H1 (cell line): Measurements from ENCODE around the gene SSRP1. TPM values are rescaled to one million over a fixed set of nuclear protein-coding genes. Genes with fewer than 3 reads are reported as not detected.

Source experiments
- CTCF ChIA-PET: fragments of 300-600 bp; sonication (Branson Sonifier 250); formaldehyde crosslinking; loops from one replicate; lab custom pipeline; 2021; ENCODE audit not compliant: partially characterized antibody; lab: Charles Lee
- POLR2A ChIA-PET: fragments of 300-600 bp; sonication (Branson Sonifier 250); formaldehyde crosslinking; loops from one replicate; lab custom pipeline; 2021; ENCODE audit warnings: inconsistent platforms; ENCODE audit not compliant: partially characterized antibody; lab: Charles Lee
- DNase-seq, 2 experiments: peaks; one replicate each; pipeline versions ENCODE4 v3.0.0 to v3.0.0-alpha.2; 2010 to 2022; ENCODE audit warnings: low spot score in 2 of 2, low read depth in 1 of 2, mixed read lengths in 1 of 2
- FAIRE-seq: peaks from 2 replicates; lab custom pipeline; 2011; peaks lifted over from hg19 to GRCh38; lab: Jason Lieb, UNC
- H2AFZ ChIP-seq: 2 replicates; pipeline ENCODE4 v1.8.1; 2012; ENCODE audit warnings: low read length, inconsistent platforms
- H2AK5ac ChIP-seq: 2 replicates; pipeline ENCODE4 v1.6.1; 2013; ENCODE audit warnings: low read depth, low read length
- H2BK120ac ChIP-seq: replicated peaks from 2 replicates; pipeline ENCODE3; 2013; ENCODE audit warnings: low read depth, low read length, inconsistent platforms
- H2BK12ac ChIP-seq: 2 replicates; pipeline ENCODE4 v1.6.1; 2013; ENCODE audit warnings: low read depth, low read length
- H2BK15ac ChIP-seq: 2 replicates; pipeline ENCODE4 v1.6.1; 2013; ENCODE audit warnings: low read length
- H2BK20ac ChIP-seq: 2 replicates; pipeline ENCODE4 v1.6.1; 2013; ENCODE audit warnings: low read length
- H2BK5ac ChIP-seq: 2 replicates; pipeline ENCODE4 v1.6.1; 2013; ENCODE audit warnings: low read depth, low read length
- H3K14ac ChIP-seq: 2 replicates; pipeline ENCODE4 v1.6.1; 2013; ENCODE audit warnings: inconsistent platforms; ENCODE audit not compliant: insufficient read length
- H3K18ac ChIP-seq: 2 replicates; pipeline ENCODE4 v1.6.1; 2013; ENCODE audit warnings: low read length; ENCODE audit errors: extremely low read depth
- H3K23ac ChIP-seq: 2 replicates; pipeline ENCODE4 v1.6.1; 2013; ENCODE audit warnings: inconsistent platforms; ENCODE audit not compliant: insufficient read length
- H3K23me2 ChIP-seq: 2 replicates; pipeline ENCODE4 v1.6.1; 2013; ENCODE audit warnings: low read depth, low read length
- H3K27ac ChIP-seq: 2 replicates; pipeline ENCODE4 v1.6.1; 2011; ENCODE audit warnings: low read depth, low read length, inconsistent platforms
- H3K27me3 ChIP-seq, 4 experiments: replicated peaks in 1 of 4; 1 replicate in 1 of 4; 2 replicates in 3 of 4; pipeline versions ENCODE4 v1.6.1 to v1.8.1; 2011 to 2013; ENCODE audit warnings: low read length in 3 of 4, mild to moderate bottlenecking in 3 of 4, inconsistent platforms in 2 of 4, mixed read lengths in 2 of 4, moderate library complexity in 1 of 4; ENCODE audit not compliant: control insufficient read depth in 3 of 4, insufficient read depth in 3 of 4; ENCODE audit errors: extremely low read depth in 1 of 4
- H3K36me3 ChIP-seq, 4 experiments: 2 replicates each; pipeline versions ENCODE4 v1.6.1 to v1.8.1; 2011 to 2013; ENCODE audit warnings: mild to moderate bottlenecking in 4 of 4, low read length in 3 of 4, moderate library complexity in 2 of 4, control low read depth in 1 of 4, inconsistent platforms in 1 of 4; ENCODE audit not compliant: insufficient read depth in 4 of 4, control insufficient read depth in 2 of 4
- H3K4ac ChIP-seq: replicated peaks from 2 replicates; pipeline ENCODE3; 2013; ENCODE audit warnings: low read length, low read depth, mixed read lengths, inconsistent platforms; ENCODE audit not compliant: insufficient read length
- H3K4me1 ChIP-seq, 4 experiments: replicated peaks in 1 of 4; 1 replicate in 1 of 4; 2 replicates in 3 of 4; pipeline versions ENCODE4 v1.6.1 to v1.8.1; 2011 to 2013; ENCODE audit warnings: low read length in 3 of 4, inconsistent platforms in 2 of 4, mixed read lengths in 1 of 4; ENCODE audit not compliant: insufficient read depth in 4 of 4, control insufficient read depth in 3 of 4
- H3K4me2 ChIP-seq, 2 experiments: 2 replicates each; pipeline versions ENCODE4 v1.6.1 to v1.8.1; 2011 to 2013; ENCODE audit warnings: low read depth in 2 of 2, low read length in 2 of 2, control low read depth in 1 of 2, inconsistent platforms in 1 of 2, mild to moderate bottlenecking in 1 of 2; ENCODE audit not compliant: insufficient read depth in 1 of 2
- H3K4me3 ChIP-seq, 4 experiments: fragments of 200-600, 300-600 bp in 1 of 4; sonication (generic), shearing (Covaris generic), sonication (Bioruptor Twin) in 1 of 4; 2 replicates each; pipeline versions ENCODE4 v1.5.1 to v1.8.1; 2011 to 2016; ENCODE audit warnings: low read length in 4 of 4, low read depth in 3 of 4, control low read depth in 2 of 4, inconsistent platforms in 2 of 4, mild to moderate bottlenecking in 2 of 4, mixed read lengths in 1 of 4, moderate library complexity in 1 of 4; ENCODE audit not compliant: insufficient read depth in 2 of 4; ENCODE audit errors: extremely low read depth in 1 of 4
- H3K56ac ChIP-seq: replicated peaks from 2 replicates; pipeline ENCODE3; 2013; ENCODE audit warnings: low read depth, mild to moderate bottlenecking, mixed read lengths, low read length, inconsistent platforms; ENCODE audit not compliant: insufficient read length
- H3K79me1 ChIP-seq: 2 replicates; pipeline ENCODE4 v1.6.1; 2013; ENCODE audit warnings: low read depth, low read length, control low read depth
- H3K79me2 ChIP-seq, 2 experiments: 2 replicates each; pipeline versions ENCODE4 v1.6.1 to v1.8.1; 2012 to 2013; ENCODE audit warnings: low read length in 2 of 2, mild to moderate bottlenecking in 2 of 2, inconsistent platforms in 1 of 2; ENCODE audit not compliant: insufficient read depth in 2 of 2, control insufficient read depth in 1 of 2
- H3K9ac ChIP-seq, 4 experiments: replicated peaks in 1 of 4; 1 replicate in 1 of 4; 2 replicates in 3 of 4; pipeline versions ENCODE4 v1.6.1 to v1.8.1; 2011 to 2013; ENCODE audit warnings: low read depth in 3 of 4, low read length in 3 of 4, control low read depth in 2 of 4, mild to moderate bottlenecking in 2 of 4, moderate library complexity in 2 of 4, inconsistent platforms in 1 of 4; ENCODE audit errors: extremely low read depth in 1 of 4
- H3K9me3 ChIP-seq, 2 experiments: 2 replicates each; pipeline versions ENCODE4 v1.6.1 to v1.8.1; 2012 to 2013; ENCODE audit warnings: mild to moderate bottlenecking in 2 of 2, moderate library complexity in 2 of 2, control low read depth in 1 of 2, inconsistent platforms in 1 of 2, low read depth in 1 of 2, low read length in 1 of 2, mixed read lengths in 1 of 2; ENCODE audit not compliant: insufficient read depth in 2 of 2
- H4K20me1 ChIP-seq, 2 experiments: replicated peaks in 1 of 2; 2 replicates each; pipeline versions ENCODE3 to v1.8.1; 2011 to 2013; ENCODE audit warnings: inconsistent platforms in 2 of 2, low read length in 2 of 2, mild to moderate bottlenecking in 1 of 2; ENCODE audit not compliant: insufficient read depth in 2 of 2, control insufficient read depth in 1 of 2
- H4K5ac ChIP-seq: 2 replicates; pipeline ENCODE4 v1.6.1; 2013; ENCODE audit warnings: low read length, low read depth, mixed read lengths, inconsistent platforms; ENCODE audit not compliant: insufficient read length
- H4K8ac ChIP-seq: 2 replicates; pipeline ENCODE4 v1.8.0; 2013; ENCODE audit warnings: mild to moderate bottlenecking, moderate library complexity, low read length, inconsistent platforms; ENCODE audit not compliant: insufficient read depth; ENCODE audit errors: extremely low read depth
- H4K91ac ChIP-seq: replicated peaks from 2 replicates; pipeline ENCODE3; 2013; ENCODE audit warnings: low read length, mixed read lengths, inconsistent platforms; ENCODE audit not compliant: insufficient read length
- CREB1 ChIP-seq: IDR thresholded peaks from 2 replicates; pipeline ENCODE4 v1.6.1; 2012; ENCODE audit warnings: inconsistent platforms
- TAF7 ChIP-seq: optimal IDR thresholded peaks from 2 replicates; pipeline ENCODE3; 2011; ENCODE audit warnings: low read depth, mild to moderate bottlenecking, inconsistent platforms, low read length, moderate library complexity, borderline replicate concordance
- WGBS, 2 experiments: shearing (Covaris generic) in 1 of 2; methylation state at CpG; one replicate each; pipeline versions ENCODE4 v1.1.6 to v1.1.7; 2013 to 2015; ENCODE audit warnings: low lambda C conversion rate in 2 of 2, mixed read lengths in 2 of 2, inconsistent platforms in 1 of 2, low coverage in 1 of 2, missing lambda C conversion rate in 1 of 2; ENCODE audit not compliant: insufficient replicate concordance in 2 of 2, insufficient coverage in 1 of 2, insufficient read length in 1 of 2; ENCODE audit errors: extremely low coverage in 1 of 2, missing lambda C conversion rate in 1 of 2; 5-methylcytosine and 5-hydroxymethylcytosine counted together
- polyA plus RNA-seq, 7 experiments: library from polyadenylated mRNA; depleted of rRNA in 3 of 7; stranded (reverse) in 5 of 7; unstranded in 2 of 7; fragments of >200 nt in 5 of 7; fragments of 200-250 nt in 2 of 7; gene quantifications; 1 replicate in 5 of 7; 2 replicates in 1 of 7; 4 replicates in 1 of 7; pipeline versions ENCODE4 v1.2.1 to v1.2.3, GENCODE V29; 2011 to 2013; ENCODE audit warnings: missing spikeins in 2 of 7, mixed read lengths in 2 of 7
- total RNA-seq: library from RNA; stranded (reverse); fragmentation: NEBNext Ultra II Directional; extraction: Animal tissue kit (Norgen Biotek cat#: 25700); gene quantifications from 2 replicates; pipeline ENCODE4 v1.2.1, GENCODE V29; 2021
- TF ChIP-seq, protein P1 (sequence below): IDR thresholded peaks from 2 replicates; pipeline ENCODE4 v1.6.1; 2011; ENCODE audit warnings: low read length, improper control_type of control experiment

The SSRP1 gene
- total and polyA plus RNA-seq, 2 of the 8 experiments (the other 6 are each of a cell fraction or from before 2014, with no cell fraction given): 259 to 281 TPM

DNA sequence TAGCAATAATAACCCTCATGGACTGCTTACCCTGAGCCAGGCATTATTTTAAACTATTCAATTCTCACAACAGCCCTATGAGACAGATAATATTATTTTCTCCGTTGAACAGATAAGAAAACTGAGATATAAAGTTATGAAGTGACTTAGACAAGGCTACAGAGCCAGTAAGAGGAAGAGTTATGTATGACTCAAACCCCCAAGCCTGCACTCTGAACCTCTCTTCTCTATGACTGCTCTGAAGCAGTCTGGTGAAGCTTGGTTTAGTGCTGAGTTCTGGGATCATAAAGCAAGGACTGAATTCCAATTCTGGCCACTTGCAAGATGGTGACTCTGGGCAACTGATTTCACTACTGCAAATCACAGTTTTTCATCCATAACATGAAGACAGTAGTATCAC lies 45.4 kb downstream of the SSRP1 start:
- 89% methylated on average over 1 of the region's 1 CpG; no CpG with 5 or more reads in 1 of the 2 experiments for WGBS, 2 experiments
- Histone ChIP-seq H3K79me2 (no peaks in the 10 kb centered on the region), H2BK15ac (no peak overlapping the region), H3K4ac (no peak overlapping the region), H2BK20ac (no peak overlapping the region), H3K56ac (no peak overlapping the region), H3K79me1 (no peaks in the 10 kb centered on the region), H2BK5ac (no peak overlapping the region), H3K36me3 (no peaks in the 10 kb centered on the region), H3K9ac (no peak overlapping the region), H3K18ac (no peak overlapping the region), H3K4me2 (no peak overlapping the region), H3K23me2 (peaks cover 6% of the 10 kb centered on the region; the same call in 1 of the 2 replicates), H3K14ac (no peak overlapping the region), H2BK120ac (peak overlapping the region; percentile 49), H3K4me3 (no peak overlapping the region), H3K4me1 (peaks cover 0 to 6% (median 3%) of the 10 kb centered on the region in 4 experiments; a peak in 4 of 7 replicates), H2AFZ (no peak overlapping the region), H4K5ac (no peak overlapping the region), H2BK12ac (peak overlapping the region; percentile 2; the same call in 1 of the 2 replicates), H4K91ac (no peak overlapping the region), H3K9me3 (no peaks in the 10 kb centered on the region), H4K20me1 (no peaks in the 10 kb centered on the region), H3K27me3 (no peaks in the 10 kb centered on the region), H2AK5ac (no peak overlapping the region), H4K8ac (no peak overlapping the region), H3K27ac (no peak overlapping the region), H3K23ac (no peak overlapping the region)
- DNase-seq (no peak), FAIRE-seq (no peak)
- ChIA-PET POLR2A (interaction anchor here (1.6 to 39.4 kb wide), 2 partner anchors 12 to 34 kb away, joined by 5 to 1279 read pairs; partner anchors contain the start of genes P2RX3, SSRP1 and TNKS1BP1), CTCF (interaction anchor here (1.7 to 2.1 kb wide), 2 partner anchors 14 to 50 kb away, joined by 5 to 6 read pairs; no protein-coding TSS in a partner anchor)
- TF ChIP-seq TAF7 (no peak), CREB1 (no peak)
- TF ChIP-seq, protein P1, sequence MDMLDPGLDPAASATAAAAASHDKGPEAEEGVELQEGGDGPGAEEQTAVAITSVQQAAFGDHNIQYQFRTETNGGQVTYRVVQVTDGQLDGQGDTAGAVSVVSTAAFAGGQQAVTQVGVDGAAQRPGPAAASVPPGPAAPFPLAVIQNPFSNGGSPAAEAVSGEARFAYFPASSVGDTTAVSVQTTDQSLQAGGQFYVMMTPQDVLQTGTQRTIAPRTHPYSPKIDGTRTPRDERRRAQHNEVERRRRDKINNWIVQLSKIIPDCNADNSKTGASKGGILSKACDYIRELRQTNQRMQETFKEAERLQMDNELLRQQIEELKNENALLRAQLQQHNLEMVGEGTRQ: no peak
